HepG2 (cell line): ENCODE data around the gene CAPN12. TPM values are rescaled to one million over a fixed set of nuclear protein-coding genes. Genes with fewer than 3 reads are reported as not detected.

ENCODE experiments used
- KAT8 ChIP-seq: IDR thresholded peaks from 2 replicates; pipeline ENCODE4 v1.6.1; 2016; ENCODE audit warnings: missing genetic modification reagents, missing compliant biosample characterization
- MAFG ChIP-seq: sonication (generic); formaldehyde crosslinking; IDR thresholded peaks from 2 replicates; pipeline ENCODE4 v1.5.1; 2020; ENCODE audit warnings: mild to moderate bottlenecking, missing genetic modification reagents
- NFE2L2 ChIP-seq: fragments of 150-350 bp; IDR thresholded peaks from 2 replicates; pipeline ENCODE4 v1.6.1; 2014; ENCODE audit warnings: low read length
- NFKBIZ ChIP-seq: IDR thresholded peaks from 2 replicates; pipeline ENCODE4 v1.6.1; 2018; ENCODE audit warnings: missing genetic modification reagents, missing compliant biosample characterization
- RBM22 ChIP-seq: fragments of 200-400 bp; formaldehyde crosslinking; optimal IDR thresholded peaks from 2 replicates; pipeline ENCODE3; 2017; ENCODE audit warnings: mild to moderate bottlenecking, low read length, moderate library complexity
- RNF219 ChIP-seq: sonication (generic); formaldehyde crosslinking; IDR thresholded peaks from 2 replicates; pipeline ENCODE4 v1.5.0; 2020; ENCODE audit warnings: mild to moderate bottlenecking, missing genetic modification reagents
- SAP130 ChIP-seq: IDR thresholded peaks from 2 replicates; pipeline ENCODE4 v1.6.1; 2016; ENCODE audit warnings: low read depth
- SOX6 ChIP-seq, 2 experiments: fragments of 450-650 bp in 1 of 2; sonication (generic) in 1 of 2; formaldehyde crosslinking in 1 of 2; IDR thresholded peaks; 2 replicates each; pipeline versions ENCODE4 v1.4.0 to v1.6.1; 2017 to 2020; ENCODE audit warnings: antibody characterized with exemption in 1 of 2, mild to moderate bottlenecking in 1 of 2, missing genetic modification reagents in 1 of 2
- SSRP1 ChIP-seq: IDR thresholded peaks from 2 replicates; pipeline ENCODE4 v1.6.1; 2016; ENCODE audit warnings: control low read depth
- TCF12 ChIP-seq, 2 experiments: fragments of 450-650 bp in 1 of 2; sonication (generic) in 1 of 2; formaldehyde crosslinking in 1 of 2; IDR thresholded peaks; 2 replicates each; pipeline versions ENCODE4 v1.6.1 to v1.8.0; 2017 to 2022; ENCODE audit warnings: antibody characterized with exemption in 1 of 2, mild to moderate bottlenecking in 1 of 2, missing genetic modification reagents in 1 of 2, moderate library complexity in 1 of 2
- THAP11 ChIP-seq: IDR thresholded peaks from 2 replicates; pipeline ENCODE4 v1.6.1; 2016; ENCODE audit warnings: missing biosample characterization, missing genetic modification reagents
- THYN1 ChIP-seq: sonication (generic); formaldehyde crosslinking; IDR thresholded peaks from 2 replicates; pipeline ENCODE4 v1.8.1; 2023; ENCODE audit warnings: low read depth, mild to moderate bottlenecking, moderate library complexity, missing genetic modification reagents, borderline replicate concordance
- ZBTB21 ChIP-seq: sonication (generic); formaldehyde crosslinking; IDR thresholded peaks from 2 replicates; pipeline ENCODE4 v1.4.0; 2020; ENCODE audit warnings: missing genetic modification reagents
- ZFP36 ChIP-seq: fragments of 150-350 bp; IDR thresholded peaks from 2 replicates; pipeline ENCODE4 v1.6.1; 2018; ENCODE audit warnings: borderline replicate concordance, low read length, low read depth; ENCODE audit not compliant: partially characterized antibody
- ZNF121 ChIP-seq: sonication (generic); formaldehyde crosslinking; IDR thresholded peaks from 2 replicates; pipeline ENCODE4 v1.5.0; 2020; ENCODE audit warnings: mild to moderate bottlenecking, missing genetic modification reagents
- ZNF138 ChIP-seq: sonication (generic); formaldehyde crosslinking; IDR thresholded peaks from 2 replicates; pipeline ENCODE4 v1.5.0; 2020; ENCODE audit warnings: mild to moderate bottlenecking, low read depth, missing genetic modification reagents
- ZNF207 ChIP-seq: fragments of 450-650 bp; IDR thresholded peaks from 2 replicates; pipeline ENCODE4 v1.6.1; 2016; ENCODE audit warnings: antibody characterized with exemption, borderline replicate concordance
- ZNF253 ChIP-seq: sonication (generic); formaldehyde crosslinking; IDR thresholded peaks from 2 replicates; pipeline ENCODE4 v1.8.0; 2022; ENCODE audit warnings: mild to moderate bottlenecking, missing genetic modification reagents, borderline replicate concordance
- ZNF354B ChIP-seq: sonication (generic); formaldehyde crosslinking; IDR thresholded peaks from 2 replicates; pipeline ENCODE4 v1.8.0; 2022; ENCODE audit warnings: mild to moderate bottlenecking, missing genetic modification reagents
- ZNF431 ChIP-seq: sonication (generic); formaldehyde crosslinking; IDR thresholded peaks from 2 replicates; pipeline ENCODE4 v1.9.0; 2022; ENCODE audit warnings: missing genetic modification reagents, low read depth, mild to moderate bottlenecking, borderline replicate concordance
- ZNF510 ChIP-seq: sonication (generic); formaldehyde crosslinking; IDR thresholded peaks from 2 replicates; pipeline ENCODE4 v1.4.0; 2020; ENCODE audit warnings: low read depth, mild to moderate bottlenecking, missing genetic modification reagents
- ZNF883 ChIP-seq: sonication (generic); formaldehyde crosslinking; IDR thresholded peaks from 2 replicates; pipeline ENCODE4 v1.5.1; 2020; ENCODE audit warnings: mild to moderate bottlenecking, missing genetic modification reagents; ENCODE audit errors: not compliant biosample characterization
- polyA plus RNA-seq, 8 experiments: library from polyadenylated mRNA; depleted of rRNA in 3 of 8; stranded (reverse) in 7 of 8; unstranded in 1 of 8; fragments of >200 nt; fragmentation: Illumina TruSeq in 4 of 8; extraction: Trizol in 4 of 8; gene quantifications; 2 replicates each; pipeline versions ENCODE4 v1.2.1 to v1.2.3, GENCODE V29; 2011 to 2016; ENCODE audit warnings: low read depth in 4 of 8, missing spikeins in 1 of 8, mixed read lengths in 1 of 8; ENCODE audit not compliant: insufficient read depth in 1 of 8
- total RNA-seq, 5 experiments: library from RNA; depleted of rRNA; stranded (reverse); fragments of >200 nt; fragmentation: Illumina TruSeq; extraction: Trizol; gene quantifications; 2 replicates each; pipeline ENCODE4 v1.2.3, GENCODE V29; 2016; ENCODE audit warnings: low read depth in 1 of 5
- TF ChIP-seq, protein P1 (sequence below): sonication (generic); formaldehyde crosslinking; IDR thresholded peaks from 2 replicates; pipeline ENCODE4 v1.8.1; 2023; ENCODE audit warnings: missing genetic modification reagents, mild to moderate bottlenecking, borderline replicate concordance
- TF ChIP-seq, protein P2 (sequence below): sonication (generic); formaldehyde crosslinking; IDR thresholded peaks from 2 replicates; pipeline ENCODE4 v1.8.0; 2022; ENCODE audit warnings: low read depth, missing genetic modification reagents
- TF ChIP-seq, protein P3 (sequence below): sonication (generic); formaldehyde crosslinking; conservative IDR thresholded peaks from 2 replicates; pipeline ENCODE4 v1.8.1; 2023; ENCODE audit warnings: missing genetic modification reagents

The CAPN12 gene
- total and polyA plus RNA-seq, 2 of the 13 experiments (the other 11 are each of a cell fraction or from before 2014, with no cell fraction given): 1.6 to 13.6 TPM

DNA sequence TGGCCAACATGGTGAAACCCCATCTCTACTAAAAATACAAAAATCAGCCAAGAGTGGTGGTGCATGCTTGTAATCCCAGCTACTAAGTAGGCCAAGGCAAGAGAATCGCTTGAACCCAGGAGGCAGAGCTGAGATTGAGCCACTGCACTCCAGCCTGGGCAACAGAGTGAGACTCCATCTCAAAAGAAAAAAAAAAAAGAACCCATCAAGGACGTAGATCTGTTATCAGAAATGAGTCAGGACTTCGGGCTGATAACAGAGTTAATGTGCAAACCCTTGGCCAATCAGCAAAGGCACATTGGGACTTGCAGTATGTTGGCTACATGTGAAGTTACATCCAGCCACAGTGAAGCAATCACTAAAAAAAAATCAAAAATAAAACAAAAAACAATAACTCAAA, 40.0 kb upstream of the CAPN12 start (continued):
- TF ChIP-seq NFE2L2 (no peak), SAP130 (CRISPR knock-in tag) (peak; percentile 28; the same call in 1 of the 2 replicates), TCF12 (IDR thresholded peaks at IDR 0.05) (no peak), TCF12 (CRISPR knock-in tag; IDR thresholded peaks at IDR 0.05) (no peak), ZNF121 (peak; percentile 99), KAT8 (CRISPR knock-in tag) (0 out of 2 replicates have a peak, but pooled peaks have one; percentile 14), ZNF883 (CRISPR knock-in tag) (no peak), RBM22 (no peak), ZBTB21 (no peak), ZNF138 (CRISPR knock-in tag) (no peak), MAFG (CRISPR knock-in tag) (no peak), NFKBIZ (no peak), ZNF253 (no peak), ZNF431 (CRISPR knock-in tag) (0 out of 2 replicates have a peak, but pooled peaks have one; percentile 61), ZFP36 (no peak), ZNF510 (CRISPR knock-in tag) (no peak), ZNF354B (CRISPR knock-in tag) (no peak), THYN1 (CRISPR knock-in tag) (no peak), SSRP1 (no peak), THAP11 (CRISPR knock-in tag) (0 out of 2 replicates have a peak, but pooled peaks have one; percentile 18), SOX6 (IDR thresholded peaks at IDR 0.05) (no peak), SOX6 (CRISPR knock-in tag; IDR thresholded peaks at IDR 0.05) (peak; percentile 45), ZNF207 (no peak), RNF219 (CRISPR knock-in tag) (no peak)
- TF ChIP-seq, protein P1, sequence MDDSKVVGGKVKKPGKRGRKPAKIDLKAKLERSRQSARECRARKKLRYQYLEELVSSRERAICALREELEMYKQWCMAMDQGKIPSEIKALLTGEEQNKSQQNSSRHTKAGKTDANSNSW: no peak
- TF ChIP-seq, protein P2, sequence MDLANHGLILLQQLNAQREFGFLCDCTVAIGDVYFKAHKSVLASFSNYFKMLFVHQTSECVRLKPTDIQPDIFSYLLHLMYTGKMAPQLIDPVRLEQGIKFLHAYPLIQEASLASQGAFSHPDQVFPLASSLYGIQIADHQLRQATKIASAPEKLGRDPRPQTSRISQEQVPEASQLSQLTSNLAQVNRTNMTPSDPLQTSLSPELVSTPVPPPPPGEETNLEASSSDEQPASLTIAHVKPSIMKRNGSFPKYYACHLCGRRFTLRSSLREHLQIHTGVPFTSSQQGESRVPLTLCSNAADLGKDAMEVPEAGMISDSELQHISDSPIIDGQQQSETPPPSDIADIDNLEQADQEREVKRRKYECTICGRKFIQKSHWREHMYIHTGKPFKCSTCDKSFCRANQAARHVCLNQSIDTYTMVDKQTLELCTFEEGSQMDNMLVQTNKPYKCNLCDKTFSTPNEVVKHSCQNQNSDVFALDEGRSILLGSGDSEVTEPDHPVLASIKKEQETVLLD (CRISPR knock-in tag): no peak
- TF ChIP-seq, protein P3, sequence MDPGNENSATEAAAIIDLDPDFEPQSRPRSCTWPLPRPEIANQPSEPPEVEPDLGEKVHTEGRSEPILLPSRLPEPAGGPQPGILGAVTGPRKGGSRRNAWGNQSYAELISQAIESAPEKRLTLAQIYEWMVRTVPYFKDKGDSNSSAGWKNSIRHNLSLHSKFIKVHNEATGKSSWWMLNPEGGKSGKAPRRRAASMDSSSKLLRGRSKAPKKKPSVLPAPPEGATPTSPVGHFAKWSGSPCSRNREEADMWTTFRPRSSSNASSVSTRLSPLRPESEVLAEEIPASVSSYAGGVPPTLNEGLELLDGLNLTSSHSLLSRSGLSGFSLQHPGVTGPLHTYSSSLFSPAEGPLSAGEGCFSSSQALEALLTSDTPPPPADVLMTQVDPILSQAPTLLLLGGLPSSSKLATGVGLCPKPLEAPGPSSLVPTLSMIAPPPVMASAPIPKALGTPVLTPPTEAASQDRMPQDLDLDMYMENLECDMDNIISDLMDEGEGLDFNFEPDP (CRISPR knock-in tag): no peak
